ENCODE measurements around the gene TSPAN3.

Gene TSPAN3

GRCh38 chr15:77021088-77021481 is 49.8 kb downstream of the TSPAN3 start:
- DNase-seq = no peak

DNA sequence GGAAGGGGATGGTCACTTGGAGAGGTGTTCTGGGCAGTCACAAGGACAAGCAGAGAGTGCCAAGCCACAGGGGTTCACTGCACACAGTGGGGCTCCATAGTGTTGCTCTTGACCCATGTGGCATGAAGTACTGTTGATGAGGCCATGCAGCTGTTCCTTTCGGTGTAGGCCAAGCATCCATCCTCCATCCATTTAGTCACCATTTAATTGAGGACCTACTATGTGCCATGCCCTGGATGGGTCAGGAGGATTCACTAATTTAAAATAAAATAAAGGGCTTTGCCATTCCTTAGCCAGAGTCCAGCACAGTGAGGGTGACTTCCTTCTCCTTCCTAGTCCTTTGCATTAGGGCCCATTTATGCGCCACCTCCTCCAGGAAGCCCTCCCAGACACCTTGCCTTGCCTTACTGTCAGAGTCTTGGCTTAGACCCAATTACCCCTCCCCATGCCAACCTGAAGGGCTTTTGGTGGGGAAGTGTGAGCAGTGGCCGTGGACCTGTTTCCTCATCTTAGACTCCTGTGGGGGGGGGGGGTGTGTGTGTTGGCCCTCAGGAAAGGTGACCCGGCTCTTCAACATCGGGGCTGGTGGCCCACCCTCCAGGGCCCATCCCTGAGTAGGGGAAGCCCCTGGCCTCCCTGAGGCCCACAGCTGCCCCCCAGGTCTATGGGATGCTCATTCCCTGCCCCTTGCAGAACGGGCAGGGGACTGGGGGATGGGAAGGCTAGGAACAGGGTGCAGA is 50.4 kb downstream of the TSPAN3 start:
- no peak for DNase-seq

DNA sequence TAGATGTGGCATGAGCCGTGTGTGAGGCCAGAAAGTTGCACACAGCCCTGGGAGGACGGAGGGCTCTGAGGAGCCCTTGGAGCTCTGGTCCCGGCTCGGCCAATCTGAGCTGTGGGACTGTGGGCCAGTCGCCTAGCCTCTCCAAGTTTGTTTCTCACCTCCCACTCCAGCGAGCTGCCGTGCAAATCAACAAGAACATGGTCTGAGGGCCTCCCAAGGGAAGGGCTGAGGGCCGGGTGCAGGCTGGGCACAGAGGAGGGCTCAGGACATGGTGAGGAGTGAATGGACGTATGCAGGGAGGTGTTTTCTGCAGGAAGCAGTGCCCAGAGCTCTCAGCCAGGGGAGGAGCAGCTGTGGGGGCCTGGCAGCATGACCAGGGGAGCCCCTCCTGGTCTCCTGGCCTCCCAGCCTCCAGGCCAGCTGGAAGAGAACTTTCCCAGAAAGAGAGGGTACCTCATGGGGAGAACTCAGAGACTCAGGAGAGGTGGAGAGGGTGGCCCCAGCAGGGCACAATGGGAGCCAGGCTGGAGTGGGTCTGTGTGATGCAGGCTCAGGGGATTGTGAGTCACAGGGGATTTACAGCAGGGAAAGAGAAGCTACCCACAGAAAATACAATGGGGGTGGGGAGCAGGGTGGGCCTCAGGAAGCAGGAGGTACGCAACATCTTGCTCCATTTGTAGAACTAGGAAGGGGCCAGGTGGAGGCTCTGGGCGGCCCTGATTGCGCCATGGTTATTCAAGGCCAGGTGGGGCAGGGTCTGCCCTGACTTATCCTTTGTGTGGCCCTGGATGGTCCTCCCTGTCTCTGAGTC is 51.2 kb downstream of the TSPAN3 start:
- no peak for DNase-seq

DNA sequence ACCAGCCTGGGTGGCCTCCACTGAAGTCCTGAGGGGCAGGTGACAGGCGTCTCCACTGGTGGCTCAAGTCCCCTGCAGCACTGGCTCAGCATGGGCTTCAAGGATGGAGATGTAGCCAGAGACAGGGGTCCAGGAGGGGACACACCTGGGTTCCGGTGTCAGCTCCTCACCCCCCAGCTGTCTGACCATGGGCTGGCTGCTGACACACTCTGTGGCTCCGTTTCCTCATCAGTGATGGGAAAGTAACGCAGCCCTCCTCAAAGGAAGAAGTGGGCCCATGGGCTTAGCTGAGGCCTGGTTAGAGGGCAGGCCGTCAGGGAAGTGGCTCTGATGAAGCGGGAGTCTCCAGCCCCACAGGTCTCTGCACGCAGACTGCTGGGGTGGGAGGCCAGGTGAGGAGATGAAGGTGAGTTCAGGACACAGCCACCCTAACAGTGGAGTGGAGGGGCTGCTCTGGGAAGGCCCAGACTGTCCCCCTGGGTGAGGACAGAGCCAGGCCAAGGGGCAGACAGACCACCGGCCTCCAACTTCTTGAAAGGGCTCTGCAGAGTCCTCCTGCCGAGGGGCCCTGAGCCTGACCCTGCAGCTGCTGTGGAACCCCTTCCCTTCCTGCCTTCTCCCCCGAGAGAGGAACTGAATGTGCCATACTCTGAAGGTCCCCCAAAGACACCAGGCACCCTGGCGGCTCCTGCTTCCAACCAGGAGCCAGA is 52.0 kb downstream of the TSPAN3 start:
- DNase-seq = no peak

GRCh38 chr15:77017761-77018720 is 52.9 kb downstream of the TSPAN3 start:
- no peak for DNase-seq

GRCh38 chr15:77017091-77017660 is 53.7 kb downstream of the TSPAN3 start:
- DNase-seq = no peak

DNA sequence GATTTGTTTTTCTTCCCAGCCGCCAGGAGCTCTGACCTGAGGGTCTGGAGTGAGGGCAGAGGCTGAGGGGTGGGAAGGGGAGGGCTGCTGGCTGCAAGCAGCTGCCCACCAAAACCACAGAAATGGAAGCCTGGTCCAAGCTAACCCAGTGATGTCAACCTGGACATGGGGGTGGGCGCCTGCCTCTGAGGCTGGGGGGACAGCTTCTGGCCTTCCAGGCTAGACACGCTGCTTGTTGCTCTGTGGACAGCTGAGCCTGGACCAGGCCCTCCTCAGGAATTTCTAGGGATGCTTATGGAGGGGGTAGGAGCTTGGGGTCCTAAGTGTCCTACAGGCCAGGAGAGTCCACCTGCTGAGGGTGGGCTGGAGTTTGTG is 54.6 kb downstream of the TSPAN3 start:
- DNase-seq = no peak

- no peak for DNase-seq
These were observed 55.1 kb downstream of the TSPAN3 start for GRCh38 chr15:77015646-77016320.

- no peak for DNase-seq
These were observed 56.5 kb downstream of the TSPAN3 start for GRCh38 chr15:77014132-77015081.

DNA sequence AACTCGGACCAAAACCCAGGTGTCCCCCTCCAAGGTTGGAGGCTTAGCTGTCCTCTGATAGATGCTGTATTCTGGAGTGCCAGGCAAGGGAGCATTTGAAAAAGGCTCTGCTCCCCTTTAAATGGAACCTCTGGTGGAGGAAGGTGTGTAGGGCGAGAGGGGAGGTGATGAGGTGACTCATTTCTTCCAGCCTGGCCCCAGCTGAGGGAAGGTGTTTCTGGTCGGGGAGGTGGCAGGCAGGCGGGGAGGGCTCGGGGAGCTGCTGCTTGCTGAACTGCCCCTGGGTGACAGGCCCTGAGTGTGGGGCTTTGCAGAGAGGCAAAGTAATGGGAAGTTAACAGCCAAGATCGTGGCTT is 57.2 kb downstream of the TSPAN3 start:
- DNase-seq = peak; percentile 82

- DNase-seq = peak; percentile 63
These were observed 58.0 kb downstream of the TSPAN3 start for GRCh38 chr15:77012868-77013267.

GRCh38 chr15:77012117-77012712 is 58.7 kb downstream of the TSPAN3 start:
- no peak for DNase-seq

DNA sequence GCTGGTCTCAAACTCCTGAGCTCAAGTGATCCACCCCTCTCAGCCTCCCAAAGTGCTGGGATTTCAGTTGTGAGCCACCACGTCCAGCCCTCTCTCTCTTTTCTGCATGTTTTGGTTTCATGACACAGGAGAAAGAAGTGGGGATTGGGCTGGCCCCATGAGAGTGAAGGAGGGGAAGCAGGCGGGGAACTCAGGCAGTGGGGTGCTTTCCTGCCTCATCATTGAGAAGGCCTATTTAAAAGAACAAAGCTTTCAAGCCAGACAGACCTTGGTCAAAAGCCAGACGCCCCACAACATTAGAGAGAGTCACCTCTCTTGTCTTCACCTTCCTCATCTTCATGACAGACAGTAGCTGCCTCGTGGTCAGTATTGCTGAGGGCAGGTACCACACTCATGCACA is 60.1 kb downstream of the TSPAN3 start:
- DNase-seq = no peak

- no peak for DNase-seq
These were observed 60.6 kb downstream of the TSPAN3 start for GRCh38 chr15:77010312-77010686.

GRCh38 chr15:77009646-77010311 is 61.1 kb downstream of the TSPAN3 start:
- no peak for DNase-seq

- no peak for DNase-seq
These were observed 61.7 kb downstream of the TSPAN3 start for GRCh38 chr15:77009176-77009575.

- DNase-seq = no peak
These were observed 66.7 kb downstream of the TSPAN3 start for GRCh38 chr15:77004189-77004588.

- peak; percentile 68 for DNase-seq
These were observed 67.7 kb downstream of the TSPAN3 start for GRCh38 chr15:77002954-77003912.
